Measurements from ENCODE around the gene SLC22A5.

Gene SLC22A5

GRCh38 chr5:132425975-132426524, 56.5 kb downstream of the SLC22A5 start:
- H3K4me3 ChIP-seq (ENCODE audit: insufficient read depth, low read depth, low read length, poor library complexity, severe bottlenecking): peak overlapping the region; percentile 15
- no peaks in the 10 kb centered on the region for H3K27me3 ChIP-seq (replicated peaks; ENCODE audit: control insufficient read depth, insufficient read depth, low read length, poor library complexity, severe bottlenecking)
- peak overlapping the region; percentile 80 for H3K27ac ChIP-seq (ENCODE audit: insufficient read depth, low read length, poor library complexity, severe bottlenecking)
- no peaks in the 10 kb centered on the region for H3K9me3 ChIP-seq (ENCODE audit: control insufficient read depth, low read length)
- DNase-seq: no peak
- H3K36me3 ChIP-seq (ENCODE audit: control insufficient read depth, insufficient read depth, low read length): peaks cover 5% of the 10 kb centered on the region
- peaks cover 95% of the 10 kb centered on the region for H3K4me1 ChIP-seq (ENCODE audit: control insufficient read depth, insufficient read depth, low read length, poor library complexity, severe bottlenecking)

GRCh38 chr5:132426525-132427138, 57.1 kb downstream of the SLC22A5 start:
- peaks cover 5% of the 10 kb centered on the region for H3K36me3 ChIP-seq (ENCODE audit: control insufficient read depth, insufficient read depth, low read length)
- peak overlapping the region; percentile 80 for H3K27ac ChIP-seq (ENCODE audit: insufficient read depth, low read length, poor library complexity, severe bottlenecking)
- H3K4me1 ChIP-seq (ENCODE audit: control insufficient read depth, insufficient read depth, low read length, poor library complexity, severe bottlenecking): peaks cover 95% of the 10 kb centered on the region
- no peaks in the 10 kb centered on the region for H3K27me3 ChIP-seq (replicated peaks; ENCODE audit: control insufficient read depth, insufficient read depth, low read length, poor library complexity, severe bottlenecking)
- DNase-seq: peak; percentile 51 to 63 (median 55)
- H3K9me3 ChIP-seq (ENCODE audit: control insufficient read depth, low read length): no peaks in the 10 kb centered on the region
- peak overlapping the region; percentile 15 for H3K4me3 ChIP-seq (ENCODE audit: insufficient read depth, low read depth, low read length, poor library complexity, severe bottlenecking)

- DNase-seq: peak; percentile 47 to 57 (median 52)
- H3K27me3 ChIP-seq (replicated peaks; ENCODE audit: control insufficient read depth, insufficient read depth, low read length, poor library complexity, severe bottlenecking): no peaks in the 10 kb centered on the region
- H3K9me3 ChIP-seq (ENCODE audit: control insufficient read depth, low read length): no peaks in the 10 kb centered on the region
- peak overlapping the region; percentile 15 for H3K4me3 ChIP-seq (ENCODE audit: insufficient read depth, low read depth, low read length, poor library complexity, severe bottlenecking)
- peaks cover 5% of the 10 kb centered on the region for H3K36me3 ChIP-seq (ENCODE audit: control insufficient read depth, insufficient read depth, low read length)
- peaks cover 99% of the 10 kb centered on the region for H3K4me1 ChIP-seq (ENCODE audit: control insufficient read depth, insufficient read depth, low read length, poor library complexity, severe bottlenecking)
- H3K27ac ChIP-seq (ENCODE audit: insufficient read depth, low read length, poor library complexity, severe bottlenecking): peak overlapping the region; percentile 80
These were observed 58.0 kb downstream of the SLC22A5 start for GRCh38 chr5:132427281-132428146.

GRCh38 chr5:132428147-132428482, 58.6 kb downstream of the SLC22A5 start:
- peak overlapping the region; percentile 11 for H3K4me3 ChIP-seq (ENCODE audit: insufficient read depth, low read depth, low read length, poor library complexity, severe bottlenecking)
- no peaks in the 10 kb centered on the region for H3K36me3 ChIP-seq (ENCODE audit: control insufficient read depth, insufficient read depth, low read length)
- DNase-seq: no peak
- H3K27me3 ChIP-seq (replicated peaks; ENCODE audit: control insufficient read depth, insufficient read depth, low read length, poor library complexity, severe bottlenecking): no peaks in the 10 kb centered on the region
- H3K9me3 ChIP-seq (ENCODE audit: control insufficient read depth, low read length): no peaks in the 10 kb centered on the region
- H3K27ac ChIP-seq (ENCODE audit: insufficient read depth, low read length, poor library complexity, severe bottlenecking): peak overlapping the region; percentile 80
- peaks cover 99% of the 10 kb centered on the region for H3K4me1 ChIP-seq (ENCODE audit: control insufficient read depth, insufficient read depth, low read length, poor library complexity, severe bottlenecking)

- DNase-seq: no peak
- no peak overlapping the region for H3K4me3 ChIP-seq (ENCODE audit: insufficient read depth, low read depth, low read length, poor library complexity, severe bottlenecking)
- H3K27ac ChIP-seq (ENCODE audit: insufficient read depth, low read length, poor library complexity, severe bottlenecking): peak overlapping the region; percentile 80
- H3K27me3 ChIP-seq (replicated peaks; ENCODE audit: control insufficient read depth, insufficient read depth, low read length, poor library complexity, severe bottlenecking): no peaks in the 10 kb centered on the region
- peaks cover 94% of the 10 kb centered on the region for H3K4me1 ChIP-seq (ENCODE audit: control insufficient read depth, insufficient read depth, low read length, poor library complexity, severe bottlenecking)
- H3K36me3 ChIP-seq (ENCODE audit: control insufficient read depth, insufficient read depth, low read length): no peaks in the 10 kb centered on the region
- no peaks in the 10 kb centered on the region for H3K9me3 ChIP-seq (ENCODE audit: control insufficient read depth, low read length)
These were observed 59.3 kb downstream of the SLC22A5 start for GRCh38 chr5:132428484-132429462.

- no peaks in the 10 kb centered on the region for H3K36me3 ChIP-seq (ENCODE audit: control insufficient read depth, insufficient read depth, low read length)
- no peaks in the 10 kb centered on the region for H3K27me3 ChIP-seq (replicated peaks; ENCODE audit: control insufficient read depth, insufficient read depth, low read length, poor library complexity, severe bottlenecking)
- peaks cover 90% of the 10 kb centered on the region for H3K4me1 ChIP-seq (ENCODE audit: control insufficient read depth, insufficient read depth, low read length, poor library complexity, severe bottlenecking)
- H3K9me3 ChIP-seq (ENCODE audit: control insufficient read depth, low read length): no peaks in the 10 kb centered on the region
- peak overlapping the region; percentile 80 for H3K27ac ChIP-seq (ENCODE audit: insufficient read depth, low read length, poor library complexity, severe bottlenecking)
- no peak for DNase-seq
- H3K4me3 ChIP-seq (ENCODE audit: insufficient read depth, low read depth, low read length, poor library complexity, severe bottlenecking): no peak overlapping the region
These were observed 60.2 kb downstream of the SLC22A5 start for GRCh38 chr5:132429463-132430440.

GRCh38 chr5:132430746-132431145, 61.2 kb downstream of the SLC22A5 start:
- Histone ChIP-seq H3K36me3 (ENCODE audit: control insufficient read depth, insufficient read depth, low read length) (no peaks in the 10 kb centered on the region), H3K27ac (ENCODE audit: insufficient read depth, low read length, poor library complexity, severe bottlenecking) (peak overlapping the region; percentile 80), H3K4me3 (ENCODE audit: insufficient read depth, low read depth, low read length, poor library complexity, severe bottlenecking) (no peak overlapping the region), H3K4me1 (ENCODE audit: control insufficient read depth, insufficient read depth, low read length, poor library complexity, severe bottlenecking) (peaks cover 88% of the 10 kb centered on the region), H3K27me3 (replicated peaks; ENCODE audit: control insufficient read depth, insufficient read depth, low read length, poor library complexity, severe bottlenecking) (no peaks in the 10 kb centered on the region), H3K9me3 (ENCODE audit: control insufficient read depth, low read length) (no peaks in the 10 kb centered on the region)
- DNase-seq: no peak

- Histone ChIP-seq H3K4me1 (ENCODE audit: control insufficient read depth, insufficient read depth, low read length, poor library complexity, severe bottlenecking) (peaks cover 85% of the 10 kb centered on the region), H3K27me3 (replicated peaks; ENCODE audit: control insufficient read depth, insufficient read depth, low read length, poor library complexity, severe bottlenecking) (no peaks in the 10 kb centered on the region), H3K36me3 (ENCODE audit: control insufficient read depth, insufficient read depth, low read length) (no peaks in the 10 kb centered on the region), H3K4me3 (ENCODE audit: insufficient read depth, low read depth, low read length, poor library complexity, severe bottlenecking) (no peak overlapping the region), H3K27ac (ENCODE audit: insufficient read depth, low read length, poor library complexity, severe bottlenecking) (peak overlapping the region; percentile 80), H3K9me3 (ENCODE audit: control insufficient read depth, low read length) (no peaks in the 10 kb centered on the region)
- DNase-seq: no peak
These were observed 62.1 kb downstream of the SLC22A5 start for GRCh38 chr5:132431632-132432031.

GRCh38 chr5:132433141-132433540, 63.6 kb downstream of the SLC22A5 start:
- peaks cover 85% of the 10 kb centered on the region for H3K4me1 ChIP-seq (ENCODE audit: control insufficient read depth, insufficient read depth, low read length, poor library complexity, severe bottlenecking)
- DNase-seq: no peak

More at GRCh38 chr5:132433141-132433540, 63.6 kb downstream of the SLC22A5 start:
- Histone ChIP-seq H3K27ac (ENCODE audit: insufficient read depth, low read length, poor library complexity, severe bottlenecking) (no peak overlapping the region), H3K9me3 (ENCODE audit: control insufficient read depth, low read length) (no peaks in the 10 kb centered on the region), H3K4me3 (ENCODE audit: insufficient read depth, low read depth, low read length, poor library complexity, severe bottlenecking) (no peak overlapping the region), H3K27me3 (replicated peaks; ENCODE audit: control insufficient read depth, insufficient read depth, low read length, poor library complexity, severe bottlenecking) (no peaks in the 10 kb centered on the region), H3K36me3 (ENCODE audit: control insufficient read depth, insufficient read depth, low read length) (no peaks in the 10 kb centered on the region)

Measured in effector memory CD4-positive, alpha-beta T cell (primary cell).